Fibroblast of lung (primary cell): ENCODE data around the gene ANKMY1.

Source experiments
- EZH2 ChIP-seq: IDR thresholded peaks from 2 replicates; pipeline ENCODE4 v1.5.1; 2012; ENCODE audit warnings: low read length, control low read depth, mild to moderate bottlenecking; ENCODE audit errors: missing control alignments
- TF ChIP-seq, protein P1 (sequence below), 2 donors: IDR thresholded peaks in 1 of 2; conservative IDR thresholded peaks in 1 of 2; 1 replicate in 1 of 2; 2 replicates in 1 of 2; pipeline ENCODE4 v1.5.1; 2011 to 2012; ENCODE audit warnings: low read length in 2 of 2, control low read depth in 1 of 2, inconsistent platforms in 1 of 2, low read depth in 1 of 2, mild to moderate bottlenecking in 1 of 2

- no peak for TF ChIP-seq EZH2
- TF ChIP-seq, protein P1, sequence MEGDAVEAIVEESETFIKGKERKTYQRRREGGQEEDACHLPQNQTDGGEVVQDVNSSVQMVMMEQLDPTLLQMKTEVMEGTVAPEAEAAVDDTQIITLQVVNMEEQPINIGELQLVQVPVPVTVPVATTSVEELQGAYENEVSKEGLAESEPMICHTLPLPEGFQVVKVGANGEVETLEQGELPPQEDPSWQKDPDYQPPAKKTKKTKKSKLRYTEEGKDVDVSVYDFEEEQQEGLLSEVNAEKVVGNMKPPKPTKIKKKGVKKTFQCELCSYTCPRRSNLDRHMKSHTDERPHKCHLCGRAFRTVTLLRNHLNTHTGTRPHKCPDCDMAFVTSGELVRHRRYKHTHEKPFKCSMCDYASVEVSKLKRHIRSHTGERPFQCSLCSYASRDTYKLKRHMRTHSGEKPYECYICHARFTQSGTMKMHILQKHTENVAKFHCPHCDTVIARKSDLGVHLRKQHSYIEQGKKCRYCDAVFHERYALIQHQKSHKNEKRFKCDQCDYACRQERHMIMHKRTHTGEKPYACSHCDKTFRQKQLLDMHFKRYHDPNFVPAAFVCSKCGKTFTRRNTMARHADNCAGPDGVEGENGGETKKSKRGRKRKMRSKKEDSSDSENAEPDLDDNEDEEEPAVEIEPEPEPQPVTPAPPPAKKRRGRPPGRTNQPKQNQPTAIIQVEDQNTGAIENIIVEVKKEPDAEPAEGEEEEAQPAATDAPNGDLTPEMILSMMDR (conservative IDR thresholded peaks at IDR 0.05 in 1 of 2, IDR thresholded peaks at IDR 0.05 in 1 of 2; ENCODE audit: low read depth in 1 of 2, low read length in 2 of 2): no peak
Measured at GRCh38 chr2:240507778-240508251, 50.0 kb downstream of the ANKMY1 start.
